ENCODE data around the gene CAMK2D. TPM values are rescaled to one million over a fixed set of nuclear protein-coding genes. Genes with fewer than 3 reads are reported as not detected.
"Not testable (repeated sequence)": the region's sequence is repeated elsewhere in the genome, so short reads cannot be mapped to it uniquely, and the experiment has no call there.

Gene CAMK2D
- total and polyA plus RNA-seq, 8 donors = 4.0 to 23.1 (median 9.8) TPM

- H3K27me3 ChIP-seq = no peaks in the 10 kb centered on the region
- no peak for ATAC-seq
- 97 to 100% methylated on average over 2 of the region's 2 CpGs for WGBS, 2 donors
- DNase-seq = no peak
- intact Hi-C loops (cut with DNase I) = no loop called here
- no peak overlapping the region for H3K27ac ChIP-seq
- H3K4me3 ChIP-seq = no peak overlapping the region
- no peak for FAIRE-seq
- no peak for TF ChIP-seq CTCF (IDR thresholded peaks at IDR 0.05)
- peaks cover 0 to 14% (median 6%) of the 10 kb centered on the region in 3 donors for H3K4me1 ChIP-seq
- no peaks in the 10 kb centered on the region for H3K9me3 ChIP-seq
- H3K36me3 ChIP-seq = no peaks in the 10 kb centered on the region
Measured at GRCh38 chr4:113691676-113692075, 69.9 kb downstream of the CAMK2D start.

GRCh38 chr4:113689394-113689793 is 72.1 kb downstream of the CAMK2D start:
- intact Hi-C loops (cut with DNase I) = no loop called here
- TF ChIP-seq CTCF (IDR thresholded peaks at IDR 0.05) = no peak
- H3K4me1 ChIP-seq = peaks cover 0 to 19% (median 12%) of the 10 kb centered on the region in 3 donors
- no peaks in the 10 kb centered on the region for H3K36me3 ChIP-seq
- no peak for DNase-seq
- no peak overlapping the region for H3K4me3 ChIP-seq
- no peak for ATAC-seq
- H3K27me3 ChIP-seq = no peaks in the 10 kb centered on the region
- no peaks in the 10 kb centered on the region for H3K9me3 ChIP-seq
- no peak for FAIRE-seq
- no peak overlapping the region for H3K27ac ChIP-seq
- 51 to 58% methylated on average over 1 of the region's 1 CpG for WGBS, 2 donors

- Histone ChIP-seq H3K36me3 (no peaks in the 10 kb centered on the region), H3K27ac (no peak overlapping the region), H3K4me3 (no peak overlapping the region), H3K9me3 (no peaks in the 10 kb centered on the region), H3K4me1 (peaks cover 0 to 19% (median 12%) of the 10 kb centered on the region in 3 donors), H3K27me3 (no peaks in the 10 kb centered on the region)
- ATAC-seq = peak in 3 of 4 donors; percentile 20 to 74 (median 63)
- WGBS, 2 donors = 63 to 67% methylated on average over 4 of the region's 4 CpGs
- no peak for DNase-seq
- intact Hi-C loops (cut with DNase I) = no loop called here
- TF ChIP-seq CTCF (IDR thresholded peaks at IDR 0.05) = no peak
- FAIRE-seq = peak; percentile 17
Measured at GRCh38 chr4:113687067-113687718, 74.3 kb downstream of the CAMK2D start.

- H3K27ac ChIP-seq; ATAC-seq; DNase-seq; intact Hi-C loops (cut with DNase I); H3K9me3 ChIP-seq; FAIRE-seq; H3K4me3 ChIP-seq; H3K27me3 ChIP-seq; H3K36me3 ChIP-seq: not testable (repeated sequence)
- 97 to 99% methylated on average over 4 of the region's 4 CpGs for WGBS, 2 donors
- peaks cover 0 to 19% (median 12%) of the 10 kb centered on the region in 3 donors for H3K4me1 ChIP-seq
Measured at GRCh38 chr4:113685157-113685556, 76.4 kb downstream of the CAMK2D start.

GRCh38 chr4:113684534-113685091 is 76.9 kb downstream of the CAMK2D start:
- intact Hi-C loops (cut with DNase I) = no loop called here
- Histone ChIP-seq H3K4me3 (no peak overlapping the region), H3K27ac (no peak overlapping the region), H3K9me3 (no peaks in the 10 kb centered on the region), H3K36me3 (no peaks in the 10 kb centered on the region), H3K27me3 (no peaks in the 10 kb centered on the region), H3K4me1 (peaks cover 0 to 19% (median 12%) of the 10 kb centered on the region in 3 donors)
- peak; percentile 55 to 85 (median 80) for ATAC-seq
- TF ChIP-seq CTCF (IDR thresholded peaks at IDR 0.05) = peak in 1 of 4 donors; percentile 11
- DNase-seq = peak in 2 of 6 donors; percentile 11 to 35
- no peak for FAIRE-seq
- 76 to 77% methylated on average over 2 of the region's 2 CpGs for WGBS, 2 donors
